WI38 (cell line): ENCODE measurements around the gene PCDH20.

ENCODE experiments used
- H3K4me3 ChIP-seq: 2 replicates; pipeline ENCODE4 v1.5.1; 2011; ENCODE audit warnings: low read depth, mild to moderate bottlenecking, control low read depth, low read length
- TF ChIP-seq, protein P1 (sequence below): IDR thresholded peaks from 2 replicates; pipeline ENCODE4 v1.5.1; 2012; ENCODE audit warnings: low read depth, mild to moderate bottlenecking, control low read depth, low read length

Gene PCDH20, protein sequence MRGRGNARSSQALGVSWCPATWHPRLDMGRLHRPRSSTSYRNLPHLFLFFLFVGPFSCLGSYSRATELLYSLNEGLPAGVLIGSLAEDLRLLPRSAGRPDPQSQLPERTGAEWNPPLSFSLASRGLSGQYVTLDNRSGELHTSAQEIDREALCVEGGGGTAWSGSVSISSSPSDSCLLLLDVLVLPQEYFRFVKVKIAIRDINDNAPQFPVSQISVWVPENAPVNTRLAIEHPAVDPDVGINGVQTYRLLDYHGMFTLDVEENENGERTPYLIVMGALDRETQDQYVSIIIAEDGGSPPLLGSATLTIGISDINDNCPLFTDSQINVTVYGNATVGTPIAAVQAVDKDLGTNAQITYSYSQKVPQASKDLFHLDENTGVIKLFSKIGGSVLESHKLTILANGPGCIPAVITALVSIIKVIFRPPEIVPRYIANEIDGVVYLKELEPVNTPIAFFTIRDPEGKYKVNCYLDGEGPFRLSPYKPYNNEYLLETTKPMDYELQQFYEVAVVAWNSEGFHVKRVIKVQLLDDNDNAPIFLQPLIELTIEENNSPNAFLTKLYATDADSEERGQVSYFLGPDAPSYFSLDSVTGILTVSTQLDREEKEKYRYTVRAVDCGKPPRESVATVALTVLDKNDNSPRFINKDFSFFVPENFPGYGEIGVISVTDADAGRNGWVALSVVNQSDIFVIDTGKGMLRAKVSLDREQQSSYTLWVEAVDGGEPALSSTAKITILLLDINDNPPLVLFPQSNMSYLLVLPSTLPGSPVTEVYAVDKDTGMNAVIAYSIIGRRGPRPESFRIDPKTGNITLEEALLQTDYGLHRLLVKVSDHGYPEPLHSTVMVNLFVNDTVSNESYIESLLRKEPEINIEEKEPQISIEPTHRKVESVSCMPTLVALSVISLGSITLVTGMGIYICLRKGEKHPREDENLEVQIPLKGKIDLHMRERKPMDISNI

DNA sequence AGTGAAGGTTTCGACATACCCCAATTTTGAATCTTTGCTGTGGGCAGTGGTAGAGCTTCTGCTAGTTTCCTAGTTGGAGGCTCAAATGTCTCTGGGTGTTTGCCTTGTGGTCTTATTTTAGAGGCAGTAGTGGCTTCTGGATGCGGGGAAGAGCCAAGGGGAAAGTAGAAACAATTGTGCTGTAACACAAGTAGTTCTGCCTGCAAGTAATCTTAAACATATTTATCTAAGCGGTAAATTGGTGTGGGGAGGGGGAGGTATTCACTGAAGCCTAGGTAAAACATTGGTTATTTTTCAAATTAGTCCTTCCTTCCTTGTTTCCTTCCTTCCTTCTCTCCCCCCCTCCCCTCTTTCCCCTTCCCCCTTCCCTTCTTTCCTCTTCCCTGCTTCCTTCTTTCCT is at the start of gene PCDH20:
TSS of gene PCDH20 (minus strand) at position 101 of the 400 bp plus-strand sequence. CDS start 691 bp downstream, outside the sequence.
- H3K4me3 ChIP-seq: no peak within 1 kb of the TSS
- TF ChIP-seq, protein P1, sequence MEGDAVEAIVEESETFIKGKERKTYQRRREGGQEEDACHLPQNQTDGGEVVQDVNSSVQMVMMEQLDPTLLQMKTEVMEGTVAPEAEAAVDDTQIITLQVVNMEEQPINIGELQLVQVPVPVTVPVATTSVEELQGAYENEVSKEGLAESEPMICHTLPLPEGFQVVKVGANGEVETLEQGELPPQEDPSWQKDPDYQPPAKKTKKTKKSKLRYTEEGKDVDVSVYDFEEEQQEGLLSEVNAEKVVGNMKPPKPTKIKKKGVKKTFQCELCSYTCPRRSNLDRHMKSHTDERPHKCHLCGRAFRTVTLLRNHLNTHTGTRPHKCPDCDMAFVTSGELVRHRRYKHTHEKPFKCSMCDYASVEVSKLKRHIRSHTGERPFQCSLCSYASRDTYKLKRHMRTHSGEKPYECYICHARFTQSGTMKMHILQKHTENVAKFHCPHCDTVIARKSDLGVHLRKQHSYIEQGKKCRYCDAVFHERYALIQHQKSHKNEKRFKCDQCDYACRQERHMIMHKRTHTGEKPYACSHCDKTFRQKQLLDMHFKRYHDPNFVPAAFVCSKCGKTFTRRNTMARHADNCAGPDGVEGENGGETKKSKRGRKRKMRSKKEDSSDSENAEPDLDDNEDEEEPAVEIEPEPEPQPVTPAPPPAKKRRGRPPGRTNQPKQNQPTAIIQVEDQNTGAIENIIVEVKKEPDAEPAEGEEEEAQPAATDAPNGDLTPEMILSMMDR: no peak

DNA sequence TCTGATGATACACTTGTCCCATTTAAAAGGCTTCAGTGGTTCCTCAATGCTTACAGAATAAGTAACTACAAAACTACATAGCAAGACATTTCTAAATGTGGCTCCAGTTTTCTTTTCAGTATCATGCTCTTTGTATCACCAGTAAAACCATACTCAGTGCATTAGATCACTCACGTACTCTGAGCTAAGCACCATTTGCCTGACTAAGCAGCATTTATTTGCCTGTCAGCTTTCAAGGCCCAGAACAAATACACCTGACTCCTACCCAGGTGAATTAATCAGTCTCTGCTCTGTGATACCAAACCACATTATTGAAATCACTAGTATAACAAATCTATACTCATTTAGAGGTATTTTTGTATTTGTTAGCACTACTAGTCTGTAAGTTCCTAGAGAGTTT is 47.4 kb upstream of the PCDH20 start:
- no peak overlapping the region for H3K4me3 ChIP-seq
- TF ChIP-seq, protein P1: no peak

DNA sequence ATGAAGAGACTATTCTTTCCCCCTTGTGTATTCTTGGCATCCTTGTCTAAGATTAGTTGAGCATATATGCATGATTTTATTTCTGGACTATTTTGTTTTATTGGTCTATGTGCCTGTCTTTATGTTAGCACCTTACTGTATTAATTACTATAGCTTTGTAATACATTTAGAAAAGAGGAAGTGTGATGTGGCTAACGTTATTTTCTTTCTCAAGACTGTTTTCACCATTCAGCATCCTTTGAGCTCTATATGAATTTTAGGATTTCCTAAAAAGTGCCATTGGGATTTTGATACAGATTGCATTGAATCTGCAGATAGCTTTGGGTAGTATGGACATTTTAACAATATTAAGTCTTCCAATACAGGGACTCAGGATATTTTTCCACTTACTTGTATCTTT is 37.5 kb upstream of the PCDH20 start:
- H3K4me3 ChIP-seq: no peak overlapping the region
- TF ChIP-seq, protein P1: no peak

DNA sequence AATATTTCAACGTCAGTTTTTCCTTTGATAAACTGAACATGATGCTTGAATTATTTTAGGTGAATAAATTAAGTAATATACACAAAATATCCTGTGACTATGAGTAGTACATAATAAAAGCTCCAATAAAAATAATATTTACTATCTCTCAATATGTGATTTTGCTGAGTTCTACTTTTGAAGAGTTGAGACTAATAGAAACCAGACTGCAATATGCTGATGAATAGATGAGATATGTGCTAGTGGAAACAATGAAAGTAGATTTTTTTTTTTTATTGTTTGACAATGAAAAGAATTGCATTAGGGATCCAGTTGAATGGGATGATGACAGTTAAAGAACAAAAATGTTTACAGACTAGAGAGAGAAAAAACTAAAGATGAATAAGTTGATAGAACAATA is 16.4 kb upstream of the PCDH20 start:
- TF ChIP-seq, protein P1: no peak
- H3K4me3 ChIP-seq: no peak overlapping the region

DNA sequence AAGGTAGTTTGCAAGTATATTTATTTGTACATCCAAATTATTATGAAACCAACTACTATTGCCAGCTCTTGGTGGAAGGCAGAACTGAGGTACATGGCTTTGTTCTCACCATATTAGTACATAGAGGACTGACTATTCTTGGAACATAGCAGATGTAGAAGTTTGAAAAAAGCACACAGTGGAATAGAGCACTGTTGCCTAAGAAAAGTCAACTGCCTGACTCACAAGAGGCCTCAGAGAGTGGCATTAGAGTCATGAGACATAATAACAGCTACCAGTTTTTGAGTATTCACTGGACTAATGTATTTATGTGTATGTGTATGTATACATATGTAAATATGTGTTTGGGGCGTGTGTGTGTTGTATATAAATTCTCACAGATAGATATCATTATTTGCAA is 8.3 kb upstream of the PCDH20 start:
- H3K4me3 ChIP-seq: no peak overlapping the region
- TF ChIP-seq, protein P1: no peak

DNA sequence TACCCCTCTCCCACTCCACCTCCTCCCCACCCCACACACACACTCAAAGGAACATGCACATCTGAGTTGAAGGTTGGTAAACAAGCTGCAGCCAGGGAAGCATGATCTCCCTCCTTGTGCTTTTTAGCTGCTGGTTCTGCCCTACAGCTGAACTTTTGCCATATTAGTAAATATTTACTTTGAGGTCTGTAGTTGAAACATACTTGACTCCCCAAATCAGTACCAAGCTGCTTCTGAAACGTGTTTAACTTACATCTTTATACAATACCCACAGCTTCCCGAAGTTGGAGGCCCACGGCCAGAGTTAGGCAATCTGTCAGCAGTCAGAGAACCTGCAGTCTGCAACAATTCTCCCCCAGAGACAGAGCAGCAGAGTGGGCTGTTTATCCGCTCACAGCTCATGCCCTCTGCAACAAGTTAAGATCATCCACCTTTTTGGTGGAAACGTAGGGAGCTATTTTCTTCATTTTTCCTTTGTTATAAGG is 1.5 kb upstream of the PCDH20 start:
- TF ChIP-seq, protein P1: no peak
- no peak overlapping the region for H3K4me3 ChIP-seq
